Measurements from ENCODE around the gene SRP14. TPM values are rescaled to one million over a fixed set of nuclear protein-coding genes. Genes with fewer than 3 reads are reported as not detected.
"Not testable (repeated sequence)": the region's sequence is repeated elsewhere in the genome, so short reads cannot be mapped to it uniquely, and the experiment has no call there.

SRP14 gene
- total RNA-seq, 1 experiment from 2014 or later = 232 TPM

DNA sequence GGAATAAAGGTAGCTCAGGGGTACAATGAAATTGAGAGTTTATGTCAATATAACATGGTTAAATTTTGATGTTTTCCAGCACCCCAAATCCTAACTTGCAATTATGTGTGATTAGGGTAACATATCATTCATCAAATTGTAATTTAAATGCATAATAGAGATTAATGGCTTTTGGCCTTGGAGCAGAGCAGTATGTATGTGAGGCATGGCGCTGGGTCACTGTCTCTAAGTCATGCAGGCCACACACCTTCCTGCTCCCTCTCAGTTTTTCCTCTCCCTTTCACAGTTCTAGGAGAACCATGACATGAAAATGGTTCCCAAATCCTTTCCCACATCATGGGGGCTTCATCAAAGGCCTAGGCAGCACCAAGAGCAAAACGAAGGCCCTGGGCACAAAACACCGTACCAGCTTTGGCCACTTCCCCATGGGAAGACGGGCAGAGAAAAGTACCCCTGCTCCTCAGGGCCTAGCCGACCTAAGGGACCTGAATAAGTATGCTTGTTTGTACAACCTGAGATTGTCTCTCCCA is 3.9 kb upstream of the SRP14 start:
- Histone ChIP-seq H3K4me2 (ENCODE audit: low read depth, low read length, poor library complexity, severe bottlenecking) (no peak overlapping the region), H3K4me1 (ENCODE audit: low read length) (peaks cover 22% of the 10 kb centered on the region), H3K27ac (ENCODE audit: low read length) (no peak overlapping the region), H3K9ac (ENCODE audit: low read length) (no peak overlapping the region), H3K36me3 (ENCODE audit: insufficient read depth, low read length) (no peaks in the 10 kb centered on the region), H3K4me3 (ENCODE audit: low read length) (no peak overlapping the region), H3K27me3 (ENCODE audit: low read length) (no peaks in the 10 kb centered on the region), H4K20me1 (ENCODE audit: insufficient read depth, low read depth, low read length) (no peaks in the 10 kb centered on the region), H3K79me2 (ENCODE audit: low read length) (peaks cover 16% of the 10 kb centered on the region), H3K9me2 (replicated peaks; ENCODE audit: insufficient read depth, low read length) (no peaks in the 10 kb centered on the region), H3K9me3 (ENCODE audit: low read length) (no peaks in the 10 kb centered on the region), H2AFZ (ENCODE audit: low read length) (no peak overlapping the region)
- no peak for DNase-seq

DNA sequence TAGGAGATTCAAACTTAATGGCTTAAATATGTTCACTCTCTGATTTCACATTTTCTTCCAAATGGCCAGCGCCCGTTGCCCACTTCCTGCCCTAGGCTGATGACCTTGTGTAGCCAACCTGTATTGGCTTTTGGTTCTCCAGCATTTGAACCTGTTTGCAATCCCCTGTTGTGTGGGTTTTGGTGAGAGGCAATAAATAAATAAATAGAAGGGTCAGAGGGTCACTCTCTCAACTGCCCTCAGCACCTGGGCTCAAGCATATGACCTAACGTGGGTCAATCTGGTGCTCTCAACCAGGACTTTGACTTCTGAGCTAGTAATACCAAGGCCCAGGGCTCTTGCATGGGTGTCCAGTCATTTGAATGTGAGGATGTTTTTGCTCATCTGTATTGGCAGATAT is 1.8 kb upstream of the SRP14 start:
- H2AFZ ChIP-seq (ENCODE audit: low read length) = no peak overlapping the region
- H3K4me3 ChIP-seq (ENCODE audit: low read length) = no peak overlapping the region
- no peaks in the 10 kb centered on the region for H3K9me3 ChIP-seq (ENCODE audit: low read length)
- peaks cover 8% of the 10 kb centered on the region; the same call in 1 of the 2 replicates for H3K36me3 ChIP-seq (ENCODE audit: insufficient read depth, low read length)
- H3K27me3 ChIP-seq (ENCODE audit: low read length) = no peaks in the 10 kb centered on the region
- peaks cover 27% of the 10 kb centered on the region for H3K79me2 ChIP-seq (ENCODE audit: low read length)
- H3K4me1 ChIP-seq (ENCODE audit: low read length) = peaks cover 31% of the 10 kb centered on the region
- H4K20me1 ChIP-seq (ENCODE audit: insufficient read depth, low read depth, low read length) = no peaks in the 10 kb centered on the region
- H3K9ac ChIP-seq (ENCODE audit: low read length) = no peak overlapping the region
- H3K9me2 ChIP-seq (replicated peaks; ENCODE audit: insufficient read depth, low read length) = no peaks in the 10 kb centered on the region
- DNase-seq = no peak
- no peak overlapping the region for H3K27ac ChIP-seq (ENCODE audit: low read length)
- peak overlapping the region; percentile 80 for H3K4me2 ChIP-seq (ENCODE audit: low read depth, low read length, poor library complexity, severe bottlenecking)

DNA sequence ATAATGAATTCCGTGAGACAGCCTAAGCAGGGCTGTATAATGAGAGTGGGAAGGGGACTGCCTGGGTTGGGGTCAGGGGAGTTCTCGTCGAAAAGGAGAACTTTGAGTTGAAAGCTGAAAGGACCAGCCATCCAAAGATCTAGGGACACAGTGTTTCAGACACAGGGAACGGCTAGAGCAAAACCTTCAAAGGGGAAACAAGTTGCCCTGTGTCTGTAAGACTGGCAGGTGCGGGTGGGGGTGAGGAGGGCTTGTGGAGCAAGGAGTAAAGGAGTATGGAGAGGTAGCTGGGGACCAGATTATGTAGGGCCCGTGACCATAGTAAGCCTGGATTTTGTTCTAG is 1.3 kb upstream of the SRP14 start:
- Histone ChIP-seq H3K27ac (ENCODE audit: low read length) (no peak overlapping the region), H3K79me2 (ENCODE audit: low read length) (peaks cover 27% of the 10 kb centered on the region), H3K27me3 (ENCODE audit: low read length) (no peaks in the 10 kb centered on the region), H3K9ac (ENCODE audit: low read length) (peak overlapping the region; percentile 18), H3K36me3 (ENCODE audit: insufficient read depth, low read length) (peaks cover 12% of the 10 kb centered on the region; the same call in 1 of the 2 replicates), H3K9me3 (ENCODE audit: low read length) (no peaks in the 10 kb centered on the region), H3K4me2 (ENCODE audit: low read depth, low read length, poor library complexity, severe bottlenecking) (peak overlapping the region; percentile 80), H2AFZ (ENCODE audit: low read length) (no peak overlapping the region), H3K4me1 (ENCODE audit: low read length) (peaks cover 26% of the 10 kb centered on the region), H4K20me1 (ENCODE audit: insufficient read depth, low read depth, low read length) (no peaks in the 10 kb centered on the region), H3K9me2 (replicated peaks; ENCODE audit: insufficient read depth, low read length) (no peaks in the 10 kb centered on the region), H3K4me3 (ENCODE audit: low read length) (peak overlapping the region; percentile 82)
- DNase-seq = no peak

DNA sequence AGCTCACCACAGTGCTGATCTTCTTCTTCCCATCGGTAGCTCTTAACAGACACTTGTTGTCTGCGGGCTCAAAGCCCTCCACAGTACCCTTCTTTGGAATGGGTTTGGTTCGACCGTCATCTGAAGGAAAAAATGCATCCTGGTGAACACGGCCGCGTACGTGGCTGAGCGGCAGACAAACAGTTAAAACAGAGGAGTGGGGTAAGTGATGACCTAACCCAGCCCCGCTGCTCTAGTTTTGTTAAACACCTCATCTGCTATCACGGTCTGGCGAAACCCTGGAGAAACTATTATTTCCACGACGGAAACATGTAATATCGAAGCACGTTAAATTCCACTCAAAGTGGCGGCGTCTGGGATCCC is 725 bp downstream of the SRP14 start:
- no peak for DNase-seq
- H3K4me1 ChIP-seq (ENCODE audit: low read length) = peaks cover 18% of the 10 kb centered on the region
- H4K20me1 ChIP-seq (ENCODE audit: insufficient read depth, low read depth, low read length) = no peaks in the 10 kb centered on the region
- no peaks in the 10 kb centered on the region for H3K9me2 ChIP-seq (replicated peaks; ENCODE audit: insufficient read depth, low read length)
- H2AFZ ChIP-seq (ENCODE audit: low read length) = peak overlapping the region; percentile 96
- peaks cover 24% of the 10 kb centered on the region; the same call in 1 of the 2 replicates for H3K36me3 ChIP-seq (ENCODE audit: insufficient read depth, low read length)
- peak overlapping the region; percentile 80 for H3K4me2 ChIP-seq (ENCODE audit: low read depth, low read length, poor library complexity, severe bottlenecking)
- H3K27ac ChIP-seq (ENCODE audit: low read length) = peak overlapping the region; percentile 61; the same call in 1 of the 2 replicates
- H3K9ac ChIP-seq (ENCODE audit: low read length) = peak overlapping the region; percentile 97
- H3K4me3 ChIP-seq (ENCODE audit: low read length) = peak overlapping the region; percentile 82
- peaks cover 27% of the 10 kb centered on the region for H3K79me2 ChIP-seq (ENCODE audit: low read length)
- H3K27me3 ChIP-seq (ENCODE audit: low read length) = no peaks in the 10 kb centered on the region
- no peaks in the 10 kb centered on the region for H3K9me3 ChIP-seq (ENCODE audit: low read length)

DNA sequence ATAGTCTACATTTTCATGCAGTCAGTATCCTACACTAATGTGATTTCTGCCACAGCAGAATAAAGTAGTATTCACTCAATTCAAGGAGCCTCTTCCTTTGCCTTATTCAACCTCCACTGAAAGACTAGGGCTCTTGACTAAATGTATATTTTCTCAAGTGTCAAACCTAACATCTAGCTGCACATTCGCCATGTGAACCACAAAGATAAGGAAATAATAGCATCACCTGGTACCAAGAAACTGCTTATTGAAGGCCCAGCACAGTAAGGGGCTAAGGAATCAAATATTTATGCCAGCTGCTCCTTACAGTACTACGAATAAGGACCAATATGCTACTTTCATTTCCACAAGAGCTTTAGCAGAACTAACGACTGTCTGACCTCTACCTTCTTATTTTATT is 1.3 kb downstream of the SRP14 start:
- H3K27me3 ChIP-seq (ENCODE audit: low read length) = no peaks in the 10 kb centered on the region
- H3K4me3 ChIP-seq (ENCODE audit: low read length) = peak overlapping the region; percentile 82
- peak overlapping the region; percentile 97 for H3K9ac ChIP-seq (ENCODE audit: low read length)
- no peak overlapping the region for H2AFZ ChIP-seq (ENCODE audit: low read length)
- peaks cover 24% of the 10 kb centered on the region; the same call in 1 of the 2 replicates for H3K36me3 ChIP-seq (ENCODE audit: insufficient read depth, low read length)
- H3K4me2 ChIP-seq (ENCODE audit: low read depth, low read length, poor library complexity, severe bottlenecking) = peak overlapping the region; percentile 80
- no peaks in the 10 kb centered on the region for H3K9me3 ChIP-seq (ENCODE audit: low read length)
- H3K27ac ChIP-seq (ENCODE audit: low read length) = no peak overlapping the region
- H3K4me1 ChIP-seq (ENCODE audit: low read length) = peaks cover 18% of the 10 kb centered on the region
- H4K20me1 ChIP-seq (ENCODE audit: insufficient read depth, low read depth, low read length) = no peaks in the 10 kb centered on the region
- no peak for DNase-seq
- no peaks in the 10 kb centered on the region for H3K9me2 ChIP-seq (replicated peaks; ENCODE audit: insufficient read depth, low read length)
- H3K79me2 ChIP-seq (ENCODE audit: low read length) = peaks cover 27% of the 10 kb centered on the region

DNA sequence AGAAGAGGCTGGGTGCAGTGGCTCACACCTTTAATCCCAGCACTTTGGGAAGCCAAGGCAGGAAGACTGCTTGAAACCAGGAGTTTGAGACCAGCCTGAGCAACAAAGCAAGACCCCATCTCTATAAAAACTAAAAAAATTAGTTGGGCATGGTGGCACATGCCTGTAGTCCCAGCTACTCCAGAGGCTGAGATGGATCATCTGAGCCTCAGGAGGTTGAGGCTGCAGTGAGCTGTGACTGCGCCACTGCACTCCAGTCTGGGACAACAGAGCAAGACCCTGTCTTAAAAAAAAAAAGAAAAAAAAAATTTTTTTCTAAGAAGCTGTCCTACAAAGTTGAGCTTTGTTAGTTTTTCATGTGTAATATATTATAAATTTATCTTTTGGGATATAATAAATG is 3.8 kb downstream of the SRP14 start:
- not testable (repeated sequence) for H3K27me3 ChIP-seq (ENCODE audit: low read length); H3K4me3 ChIP-seq (ENCODE audit: low read length); H3K9ac ChIP-seq (ENCODE audit: low read length); DNase-seq; H3K27ac ChIP-seq (ENCODE audit: low read length); H2AFZ ChIP-seq (ENCODE audit: low read length); H3K9me3 ChIP-seq (ENCODE audit: low read length); H4K20me1 ChIP-seq (ENCODE audit: insufficient read depth, low read depth, low read length); H3K4me2 ChIP-seq (ENCODE audit: low read depth, low read length, poor library complexity, severe bottlenecking); H3K9me2 ChIP-seq (replicated peaks; ENCODE audit: insufficient read depth, low read length)
- peaks cover 18% of the 10 kb centered on the region for H3K4me1 ChIP-seq (ENCODE audit: low read length)
- peaks cover 24% of the 10 kb centered on the region; the same call in 1 of the 2 replicates for H3K36me3 ChIP-seq (ENCODE audit: insufficient read depth, low read length)
- H3K79me2 ChIP-seq (ENCODE audit: low read length) = peaks cover 24% of the 10 kb centered on the region

DNA sequence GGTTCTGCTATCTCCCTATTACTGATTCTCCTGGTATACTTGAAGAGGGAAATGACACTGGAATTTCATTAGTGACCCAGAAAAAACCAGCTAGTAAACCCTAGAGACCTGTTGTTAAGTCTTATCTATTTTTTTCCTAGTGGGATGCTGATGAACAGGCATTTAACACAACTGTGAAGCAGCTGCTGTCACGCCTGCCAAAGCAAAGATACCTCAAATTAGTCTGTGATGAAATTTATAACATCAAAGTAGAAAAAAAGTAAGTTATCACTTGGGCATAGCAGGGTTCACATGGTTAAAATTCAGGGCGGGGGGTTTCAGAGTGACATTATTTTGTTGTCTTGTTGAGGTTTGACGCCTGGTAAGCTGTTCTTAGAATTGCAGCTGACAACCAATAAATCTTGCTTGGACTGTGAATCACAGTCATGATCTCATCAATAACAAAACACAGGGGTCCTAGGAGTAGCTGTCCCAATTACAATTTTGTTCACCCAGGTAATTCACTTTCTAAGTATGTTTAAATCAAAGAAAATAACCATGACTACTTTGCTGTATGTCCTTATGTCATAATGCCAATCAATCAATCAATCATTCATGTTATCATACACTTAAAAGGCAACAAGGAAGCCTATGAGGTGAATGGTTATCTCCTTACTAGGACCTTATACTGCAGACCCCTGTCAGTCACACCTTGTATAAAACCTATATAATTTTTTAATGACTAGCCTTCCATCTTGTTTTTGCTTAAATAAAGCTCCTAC is 4.6 kb downstream of the SRP14 start:
- H3K79me2 ChIP-seq (ENCODE audit: low read length) = peaks cover 22% of the 10 kb centered on the region
- no peaks in the 10 kb centered on the region for H4K20me1 ChIP-seq (ENCODE audit: insufficient read depth, low read depth, low read length)
- no peak overlapping the region for H3K4me3 ChIP-seq (ENCODE audit: low read length)
- H3K36me3 ChIP-seq (ENCODE audit: insufficient read depth, low read length) = peaks cover 24% of the 10 kb centered on the region; the same call in 1 of the 2 replicates
- no peak for DNase-seq
- no peak overlapping the region for H2AFZ ChIP-seq (ENCODE audit: low read length)
- H3K9ac ChIP-seq (ENCODE audit: low read length) = no peak overlapping the region
- no peak overlapping the region for H3K4me2 ChIP-seq (ENCODE audit: low read depth, low read length, poor library complexity, severe bottlenecking)
- peaks cover 14% of the 10 kb centered on the region for H3K4me1 ChIP-seq (ENCODE audit: low read length)
- H3K9me2 ChIP-seq (replicated peaks; ENCODE audit: insufficient read depth, low read length) = no peaks in the 10 kb centered on the region
- no peaks in the 10 kb centered on the region for H3K9me3 ChIP-seq (ENCODE audit: low read length)
- H3K27ac ChIP-seq (ENCODE audit: low read length) = no peak overlapping the region
- no peaks in the 10 kb centered on the region for H3K27me3 ChIP-seq (ENCODE audit: low read length)

DNA sequence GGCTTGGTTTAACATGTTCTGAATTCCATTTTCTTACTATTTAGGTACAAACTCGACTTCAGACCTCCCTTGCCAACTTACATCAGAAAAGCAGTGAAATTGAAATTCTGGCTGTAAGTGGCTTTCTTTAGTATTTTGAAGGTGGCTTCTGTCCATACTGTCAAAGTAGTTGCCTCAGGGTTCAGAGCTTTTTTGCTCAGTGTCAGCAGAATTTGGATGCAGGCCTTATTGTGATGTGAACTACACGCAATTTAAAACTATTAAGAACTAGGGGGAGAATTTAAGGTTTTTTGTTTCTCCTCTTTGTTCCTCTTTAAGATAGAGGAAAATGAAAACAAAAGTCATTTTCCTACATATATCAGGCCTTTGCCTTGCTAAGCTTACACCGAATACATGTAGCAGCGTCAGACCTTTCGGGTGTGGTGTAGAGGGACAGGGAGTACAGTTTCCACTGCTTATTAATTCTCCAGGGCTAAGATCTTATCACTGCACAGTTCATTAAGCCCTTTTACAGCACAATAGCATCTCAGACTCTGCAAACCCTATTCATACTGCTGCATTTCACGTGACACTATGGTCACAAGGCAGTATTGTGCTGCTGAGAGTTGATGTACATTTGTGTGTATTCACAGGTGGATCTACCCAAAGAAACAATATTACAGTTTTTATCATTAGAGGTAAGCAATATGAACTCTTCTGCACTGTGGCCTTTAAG is 6.7 kb downstream of the SRP14 start:
- Histone ChIP-seq H3K27ac (ENCODE audit: low read length) (no peak overlapping the region), H3K9ac (ENCODE audit: low read length) (no peak overlapping the region), H3K36me3 (ENCODE audit: insufficient read depth, low read length) (peaks cover 24% of the 10 kb centered on the region; the same call in 1 of the 2 replicates), H3K4me2 (ENCODE audit: low read depth, low read length, poor library complexity, severe bottlenecking) (no peak overlapping the region), H3K4me3 (ENCODE audit: low read length) (no peak overlapping the region), H3K79me2 (ENCODE audit: low read length) (peaks cover 5% of the 10 kb centered on the region; the same call in 1 of the 2 replicates), H2AFZ (ENCODE audit: low read length) (no peak overlapping the region), H4K20me1 (ENCODE audit: insufficient read depth, low read depth, low read length) (no peaks in the 10 kb centered on the region), H3K9me3 (ENCODE audit: low read length) (no peaks in the 10 kb centered on the region), H3K9me2 (replicated peaks; ENCODE audit: insufficient read depth, low read length) (no peaks in the 10 kb centered on the region), H3K4me1 (ENCODE audit: low read length) (peaks cover 7% of the 10 kb centered on the region; the same call in 1 of the 2 replicates), H3K27me3 (ENCODE audit: low read length) (no peaks in the 10 kb centered on the region)
- DNase-seq = no peak

Data from Karpas-422 (cell line).